GM12878 (cell line): ENCODE measurements around the gene SPTBN1. TPM values are rescaled to one million over a fixed set of nuclear protein-coding genes. Genes with fewer than 3 reads are reported as not detected.

Source experiments
- ATAC-seq: fragments of 200-7000 bp; cut with Tn5 transposase; 3 replicates; pipeline ENCODE4 v1.9.1; 2020; ENCODE audit warnings: mild to moderate bottlenecking, moderate library complexity
- BruUV-seq: library from RNA; stranded (reverse); fragments of 400-500 nt; replicated peaks from 2 replicates; lab custom pipeline; 2021; lab: Mats Ljungman, UMichigan
- CTCF ChIA-PET: fragments of 300-600 bp; sonication (Branson Sonifier 250); formaldehyde crosslinking; extraction: SDS; loops from one replicate; lab custom pipeline; 2021; ENCODE audit warnings: inconsistent platforms; lab: Yijun Ruan, JAX
- POLR2A ChIA-PET: fragments of 350-600 bp; formaldehyde crosslinking; extraction: SDS; loops from one replicate; lab custom pipeline; 2021; ENCODE audit warnings: inconsistent platforms; lab: Charles Lee
- RAD21 ChIA-PET: fragments of 300-600 bp; sonication (Branson Sonifier 250); formaldehyde crosslinking; loops from one replicate; lab custom pipeline; 2023; ENCODE audit warnings: antibody characterized with exemption; ENCODE audit not compliant: unreplicated experiment; lab: Charles Lee
- SMC1A ChIA-PET: fragments of 300-600 bp; sonication (Branson Sonifier 250); formaldehyde crosslinking; loops from one replicate; lab custom pipeline; 2023; ENCODE audit not compliant: unreplicated experiment, uncharacterized antibody; lab: Charles Lee
- DNase-seq: peaks from one replicate; pipeline ENCODE4 v3.0.0-alpha.2; 2011; ENCODE audit warnings: low read depth, low spot score
- FAIRE-seq: peaks from 3 replicates; lab custom pipeline; 2011; peaks lifted over from hg19 to GRCh38; lab: Jason Lieb, UNC
- H2AFZ ChIP-seq: 2 replicates; pipeline ENCODE4 v1.6.0; 2011; ENCODE audit warnings: low read depth, low read length, control low read depth; ENCODE audit not compliant: control insufficient read depth
- H3K27ac ChIP-seq: 2 replicates; pipeline ENCODE4 v1.5.1; 2011; ENCODE audit warnings: control low read depth; ENCODE audit not compliant: control insufficient read depth, insufficient read depth
- H3K27me3 ChIP-seq, 2 experiments: replicated peaks in 1 of 2; 2 replicates each; pipeline versions ENCODE4 v1.6.0 to v1.6.1; 2011; ENCODE audit warnings: low read length in 1 of 2; ENCODE audit not compliant: control insufficient read depth in 2 of 2, insufficient read depth in 2 of 2
- H3K36me3 ChIP-seq, 2 experiments: 2 replicates each; pipeline ENCODE4 v1.5.1; 2011; ENCODE audit warnings: low read length in 1 of 2; ENCODE audit not compliant: control insufficient read depth in 2 of 2, insufficient read depth in 2 of 2
- H3K4me1 ChIP-seq: 2 replicates; pipeline ENCODE4 v1.6.1; 2011; ENCODE audit warnings: mild to moderate bottlenecking, low read length, moderate library complexity, mixed read lengths; ENCODE audit not compliant: control insufficient read depth, insufficient read depth
- H3K4me2 ChIP-seq: 2 replicates; pipeline ENCODE4 v1.6.0; 2011; ENCODE audit warnings: control low read depth; ENCODE audit not compliant: control insufficient read depth, insufficient read depth
- H3K4me3 ChIP-seq: fragments of 200-600 bp; sonication (generic); 2 replicates; pipeline ENCODE4 v1.5.1; 2016
- H3K79me2 ChIP-seq: 2 replicates; pipeline ENCODE4 v1.6.0; 2011; ENCODE audit warnings: low read length; ENCODE audit not compliant: control insufficient read depth, insufficient read depth
- H3K9ac ChIP-seq: 2 replicates; pipeline ENCODE4 v1.8.0; 2011; ENCODE audit warnings: low read length, control low read depth, mixed read lengths; ENCODE audit not compliant: control insufficient read depth, insufficient read depth
- H3K9me3 ChIP-seq: replicated peaks from 3 replicates; pipeline ENCODE4 v1.5.1; 2011; ENCODE audit warnings: mild to moderate bottlenecking, low read length; ENCODE audit not compliant: control insufficient read depth, insufficient read depth
- H4K20me1 ChIP-seq: 2 replicates; pipeline ENCODE4 v1.6.0; 2011; ENCODE audit not compliant: control insufficient read depth, insufficient read depth
- BACH1 ChIP-seq: fragments of 450-650 bp; IDR thresholded peaks from 2 replicates; pipeline ENCODE4 v1.6.1; 2017; ENCODE audit warnings: mild to moderate bottlenecking, borderline replicate concordance
- CBX3 ChIP-seq: fragments of 200-600 bp; sonication (generic); IDR thresholded peaks from 2 replicates; pipeline ENCODE4 v1.6.1; 2016; ENCODE audit warnings: low read depth, borderline replicate concordance
- CREB1 ChIP-seq: IDR thresholded peaks from 2 replicates; pipeline ENCODE4 v1.6.1; 2012; ENCODE audit warnings: low read depth, mild to moderate bottlenecking, inconsistent platforms
- GATAD2B ChIP-seq: fragments of 450-650 bp; conservative IDR thresholded peaks from 2 replicates; pipeline ENCODE4 v1.6.1; 2017; ENCODE audit warnings: low read depth, mild to moderate bottlenecking, moderate library complexity
- KDM1A ChIP-seq: fragments of 200-600 bp; sonication (generic); IDR thresholded peaks from 2 replicates; pipeline ENCODE4 v1.6.1; 2016; ENCODE audit warnings: borderline replicate concordance
- LARP7 ChIP-seq: fragments of 450-650 bp; IDR thresholded peaks from 2 replicates; pipeline ENCODE4 v1.6.1; 2017; ENCODE audit warnings: mild to moderate bottlenecking
- POLR2A ChIP-seq: IDR thresholded peaks from 2 replicates; pipeline ENCODE4 v1.6.1; 2011; ENCODE audit warnings: low read depth, mild to moderate bottlenecking, low read length
- ZNF687 ChIP-seq: fragments of 450-650 bp; IDR thresholded peaks from 2 replicates; pipeline ENCODE4 v1.6.1; 2017; ENCODE audit warnings: mild to moderate bottlenecking, moderate library complexity
- ZSCAN29 ChIP-seq: fragments of 450-650 bp; IDR thresholded peaks from 2 replicates; pipeline ENCODE4 v1.6.1; 2017; ENCODE audit warnings: mild to moderate bottlenecking, moderate library complexity
- WGBS: methylation state at CpG from one replicate; pipeline ENCODE4 v1.1.6; 2016; ENCODE audit warnings: low lambda C conversion rate; ENCODE audit not compliant: insufficient replicate concordance, insufficient coverage; ENCODE audit errors: missing lambda C conversion rate; 5-methylcytosine and 5-hydroxymethylcytosine counted together
- in situ Hi-C: fragments of 300-500 bp; cut with MboI; formaldehyde crosslinking; loops from 9 replicates; pipeline ENCODE4 v1.14.3; 2018; ENCODE audit warnings: mixed read lengths
- intact Hi-C: fragments of 100-400 bp; cut with micrococcal nuclease; formaldehyde crosslinking; loops from one replicate; pipeline ENCODE4 v1.14.2; 2022; ENCODE audit not compliant: unreplicated experiment
- polyA plus RNA-seq, 11 experiments: library from polyadenylated mRNA; depleted of rRNA in 4 of 11; unstranded in 6 of 11; stranded (reverse) in 5 of 11; fragments of >200 nt; fragmentation: Nextera tagmentation in 4 of 11; fragmentation: Illumina TruSeq in 1 of 11; extraction: Ambion mirVana in 4 of 11; extraction: Trizol in 1 of 11; gene quantifications; 1 replicate in 1 of 11; 2 replicates in 10 of 11; pipeline versions ENCODE4 v1.2.1 to v1.2.3, GENCODE V29; 2011 to 2016; ENCODE audit warnings: inconsistent platforms in 2 of 11, missing spikeins in 2 of 11, low read depth in 1 of 11
- total RNA-seq, 4 experiments: library from RNA; depleted of rRNA in 3 of 4; stranded (reverse); fragments of >200 nt in 3 of 4; fragmentation: Illumina TruSeq in 1 of 4; extraction: Trizol in 1 of 4; gene quantifications; 2 replicates each; pipeline versions ENCODE4 v1.2.1 to v1.2.3, GENCODE V29; 2013 to 2021
- TF ChIP-seq, protein P1 (sequence below): IDR thresholded peaks from 2 replicates; pipeline ENCODE4 v1.6.1; 2011; ENCODE audit warnings: borderline replicate concordance, low read depth, mild to moderate bottlenecking, moderate library complexity, low read length; ENCODE audit not compliant: insufficient read depth, poor library complexity, severe bottlenecking
- TF ChIP-seq, protein P2 (sequence below): fragments of 450-650 bp; IDR thresholded peaks from 2 replicates; pipeline ENCODE4 v1.6.1; 2017; ENCODE audit warnings: borderline replicate concordance

Gene SPTBN1
- total and polyA plus RNA-seq, 10 of the 15 experiments (the other 5 are each of a cell fraction or from before 2014, with no cell fraction given) = 20.6 to 154 (median 76.7) TPM

GRCh38 chr2:54428108-54428831 lies 27.9 kb upstream of the SPTBN1 start:
- Histone ChIP-seq H4K20me1 (no peaks in the 10 kb centered on the region; the same call in 1 of the 2 replicates), H3K4me2 (no peak overlapping the region), H3K79me2 (no peaks in the 10 kb centered on the region), H3K9ac (no peak overlapping the region), H3K36me3 (no peaks in the 10 kb centered on the region), H3K9me3 (no peaks in the 10 kb centered on the region), H3K4me1 (no peaks in the 10 kb centered on the region), H3K4me3 (no peak overlapping the region), H3K27me3 (no peaks in the 10 kb centered on the region), H3K27ac (no peak overlapping the region), H2AFZ (no peak overlapping the region)
- SMC1A ChIA-PET = no interaction called here
- CTCF ChIA-PET = interaction anchor here (1.2 to 1.3 kb wide), 2 partner anchors 12 to 321 kb away, joined by 4 to 5 read pairs; no protein-coding TSS in a partner anchor
- TF ChIP-seq CBX3 = no peak
- no peak for TF ChIP-seq GATAD2B
- TF ChIP-seq, protein P1, sequence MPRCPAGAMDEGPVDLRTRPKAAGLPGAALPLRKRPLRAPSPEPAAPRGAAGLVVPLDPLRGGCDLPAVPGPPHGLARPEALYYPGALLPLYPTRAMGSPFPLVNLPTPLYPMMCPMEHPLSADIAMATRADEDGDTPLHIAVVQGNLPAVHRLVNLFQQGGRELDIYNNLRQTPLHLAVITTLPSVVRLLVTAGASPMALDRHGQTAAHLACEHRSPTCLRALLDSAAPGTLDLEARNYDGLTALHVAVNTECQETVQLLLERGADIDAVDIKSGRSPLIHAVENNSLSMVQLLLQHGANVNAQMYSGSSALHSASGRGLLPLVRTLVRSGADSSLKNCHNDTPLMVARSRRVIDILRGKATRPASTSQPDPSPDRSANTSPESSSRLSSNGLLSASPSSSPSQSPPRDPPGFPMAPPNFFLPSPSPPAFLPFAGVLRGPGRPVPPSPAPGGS = no peak
- no peak for TF ChIP-seq CREB1
- no peak for TF ChIP-seq BACH1
- TF ChIP-seq KDM1A = no peak
- TF ChIP-seq POLR2A = no peak
- TF ChIP-seq ZSCAN29 = no peak
- TF ChIP-seq, protein P2, sequence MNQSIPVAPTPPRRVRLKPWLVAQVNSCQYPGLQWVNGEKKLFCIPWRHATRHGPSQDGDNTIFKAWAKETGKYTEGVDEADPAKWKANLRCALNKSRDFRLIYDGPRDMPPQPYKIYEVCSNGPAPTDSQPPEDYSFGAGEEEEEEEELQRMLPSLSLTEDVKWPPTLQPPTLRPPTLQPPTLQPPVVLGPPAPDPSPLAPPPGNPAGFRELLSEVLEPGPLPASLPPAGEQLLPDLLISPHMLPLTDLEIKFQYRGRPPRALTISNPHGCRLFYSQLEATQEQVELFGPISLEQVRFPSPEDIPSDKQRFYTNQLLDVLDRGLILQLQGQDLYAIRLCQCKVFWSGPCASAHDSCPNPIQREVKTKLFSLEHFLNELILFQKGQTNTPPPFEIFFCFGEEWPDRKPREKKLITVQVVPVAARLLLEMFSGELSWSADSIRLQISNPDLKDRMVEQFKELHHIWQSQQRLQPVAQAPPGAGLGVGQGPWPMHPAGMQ = no peak
- no peak for TF ChIP-seq LARP7
- no peak for TF ChIP-seq ZNF687
- ATAC-seq = no peak
- intact Hi-C loops = no loop called here
- RAD21 ChIA-PET = no interaction called here
- no peak for FAIRE-seq
- DNase-seq = no peak
- POLR2A ChIA-PET = no interaction called here
- 23% methylated on average over 3 of the region's 3 CpGs for WGBS
- BruUV-seq = no TSS peak
- in situ Hi-C loops = no loop called here
